ENCODE results near the gene POLR1C.
"Not testable (repeated sequence)": the region's sequence is repeated elsewhere in the genome, so short reads cannot be mapped to it uniquely, and the experiment has no call there.

GRCh38 chr6:43498291-43498690 is 18.6 kb upstream of the POLR1C start:
- not testable (repeated sequence) for TF ChIP-seq CTCF (IDR thresholded peaks at IDR 0.05; ENCODE audit: insufficient read depth, low read length, poor library complexity, severe bottlenecking); EZH2phosphoT487 (conservative IDR thresholded peaks at IDR 0.05; ENCODE audit: low read length)
